SIG-M5 (cell line): ENCODE measurements around the gene CDH23.
A peak's percentile ranks its signal among the peaks of the same experiment; 100 is the strongest.
"Not testable (repeated sequence)": the region's sequence is repeated elsewhere in the genome, so short reads cannot be mapped to it uniquely, and the experiment has no call there.

Experiments used
- DNase-seq: peaks from one replicate; lab custom pipeline; 2025; lab: John Stamatoyannopoulos, UW

The CDH23 gene

DNA sequence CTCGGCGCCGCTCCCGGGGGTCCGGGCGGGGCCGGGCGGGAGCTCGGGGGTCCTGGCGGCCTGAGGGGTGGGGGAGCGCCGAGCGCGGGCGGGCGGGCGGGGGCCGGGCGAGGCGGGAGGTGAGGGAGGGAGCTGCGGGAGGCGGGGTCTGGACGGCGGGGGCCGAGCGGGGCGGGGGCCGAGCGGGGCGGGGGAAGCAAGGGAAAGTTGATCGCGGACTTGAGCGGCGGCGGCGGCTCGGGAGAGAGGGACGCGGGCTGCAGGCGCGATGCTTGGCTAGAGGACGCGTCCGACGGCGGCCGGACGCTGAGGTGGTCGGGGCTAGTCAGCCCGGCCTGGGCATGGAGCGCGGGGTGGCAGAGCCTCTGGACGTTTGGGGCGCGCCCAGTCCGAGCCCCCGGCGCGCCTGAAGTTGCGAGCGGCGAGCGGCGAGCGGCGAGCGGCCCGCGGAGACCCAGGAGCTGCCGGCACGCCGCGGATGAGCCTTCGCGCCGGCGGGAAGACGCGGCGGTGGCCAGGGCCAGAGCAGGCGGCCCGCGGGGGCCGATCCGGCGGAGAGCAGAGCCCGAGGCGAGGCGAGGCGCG, at the start of gene CDH23:
Gene CDH23 (plus strand): TSS at position 210 of the 585 bp plus-strand sequence. CDS start 42,912 bp downstream, outside the sequence.
- no peak for DNase-seq

DNA sequence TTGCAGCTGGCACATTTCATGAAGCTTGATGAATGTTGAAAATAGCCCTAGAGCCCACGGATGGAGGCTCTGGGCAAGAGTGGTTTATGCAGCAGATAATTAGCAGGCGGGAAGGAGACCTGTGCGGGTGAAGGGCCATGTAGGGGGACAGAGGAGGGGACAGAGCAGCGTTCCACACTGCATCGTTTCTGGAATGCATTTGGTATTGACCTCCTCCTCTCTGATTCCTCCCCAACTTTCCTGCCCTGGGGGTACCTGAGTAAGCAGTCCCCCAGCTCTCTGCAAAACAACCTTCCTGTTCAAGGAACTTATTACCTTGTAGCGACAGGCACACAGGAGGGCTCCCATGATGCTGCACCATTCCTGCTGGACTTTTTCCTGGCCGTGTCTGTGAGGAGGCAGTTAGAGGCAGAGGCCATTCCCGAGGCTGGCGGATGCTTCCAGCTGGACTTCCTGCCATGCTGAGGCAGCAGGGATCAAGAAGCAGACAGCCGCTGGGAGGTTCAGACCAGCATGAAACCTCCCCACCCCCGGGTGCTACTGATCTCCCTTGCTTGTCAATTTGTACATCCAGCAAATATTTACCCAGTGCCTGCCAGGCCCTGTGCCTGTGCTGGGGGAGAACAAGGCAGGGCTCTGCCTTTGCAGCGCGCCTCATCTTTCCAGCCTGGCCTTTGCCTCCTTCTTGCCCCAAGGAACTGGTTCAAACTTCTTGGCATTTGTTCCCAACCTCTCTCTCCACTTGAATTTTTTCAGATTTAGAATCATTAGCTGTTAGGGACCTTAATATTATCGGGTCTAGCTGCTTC, 48.9 kb upstream of the CDH23 start:
- DNase-seq: no peak

DNA sequence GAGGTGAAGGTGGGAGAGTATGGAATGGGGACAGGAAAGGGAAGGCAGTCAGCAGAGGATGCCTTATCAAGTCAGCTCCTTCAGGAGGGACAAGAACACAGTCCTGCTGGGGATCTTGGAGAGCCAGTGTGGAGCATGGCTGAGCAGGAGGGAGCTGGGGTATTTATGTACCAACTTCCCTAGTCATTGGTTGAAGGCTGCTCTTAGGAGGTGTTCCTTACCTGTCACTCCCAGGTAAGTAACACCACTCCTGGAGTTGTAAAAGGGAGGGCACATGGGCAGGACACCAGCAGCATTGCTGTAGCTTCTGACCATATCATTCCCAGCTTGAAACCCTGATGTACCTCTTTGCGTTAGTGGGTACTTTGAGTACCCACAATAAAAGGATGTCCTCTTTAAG, 47.9 kb upstream of the CDH23 start:
- DNase-seq: no peak

DNA sequence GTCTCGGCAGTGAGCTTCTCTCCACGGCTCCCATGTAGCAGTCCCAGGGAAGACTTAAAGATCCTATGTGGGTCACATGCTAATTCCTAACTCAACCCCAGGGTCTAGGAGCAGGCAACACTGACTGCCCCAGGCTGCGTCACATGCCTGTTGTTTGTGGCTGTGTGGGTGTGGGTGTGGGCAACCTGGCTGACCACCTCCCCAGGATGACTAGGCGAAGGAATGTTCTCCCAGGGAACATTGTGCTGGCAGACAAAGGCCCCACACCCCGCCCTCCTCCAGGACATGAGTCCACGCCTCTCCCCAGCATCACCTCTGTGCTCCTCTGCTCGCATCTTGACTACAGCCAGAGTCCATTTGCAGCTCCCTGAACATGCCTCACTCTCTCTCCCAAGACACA, 47.3 kb upstream of the CDH23 start:
- no peak for DNase-seq

DNA sequence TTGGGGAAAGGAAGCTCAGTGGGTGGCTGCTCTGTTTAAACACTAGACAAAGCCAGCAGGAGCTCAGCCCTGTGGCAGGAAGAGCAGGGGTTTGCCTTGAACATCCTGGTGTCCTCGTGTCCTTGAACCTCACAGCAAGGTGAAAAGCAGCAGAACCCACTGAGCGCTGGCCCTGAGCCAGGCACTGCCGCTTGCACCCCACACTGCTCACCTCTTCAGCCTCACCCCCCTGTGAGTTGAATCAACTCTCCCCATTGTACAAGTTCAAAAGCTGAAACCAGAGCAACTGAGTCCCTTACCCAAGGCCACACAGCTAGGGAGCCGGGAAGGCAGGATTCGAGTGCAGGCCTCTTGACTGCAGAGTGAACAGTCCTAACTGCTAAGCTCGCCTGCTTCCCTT, 45.6 kb upstream of the CDH23 start:
- no peak for DNase-seq

DNA sequence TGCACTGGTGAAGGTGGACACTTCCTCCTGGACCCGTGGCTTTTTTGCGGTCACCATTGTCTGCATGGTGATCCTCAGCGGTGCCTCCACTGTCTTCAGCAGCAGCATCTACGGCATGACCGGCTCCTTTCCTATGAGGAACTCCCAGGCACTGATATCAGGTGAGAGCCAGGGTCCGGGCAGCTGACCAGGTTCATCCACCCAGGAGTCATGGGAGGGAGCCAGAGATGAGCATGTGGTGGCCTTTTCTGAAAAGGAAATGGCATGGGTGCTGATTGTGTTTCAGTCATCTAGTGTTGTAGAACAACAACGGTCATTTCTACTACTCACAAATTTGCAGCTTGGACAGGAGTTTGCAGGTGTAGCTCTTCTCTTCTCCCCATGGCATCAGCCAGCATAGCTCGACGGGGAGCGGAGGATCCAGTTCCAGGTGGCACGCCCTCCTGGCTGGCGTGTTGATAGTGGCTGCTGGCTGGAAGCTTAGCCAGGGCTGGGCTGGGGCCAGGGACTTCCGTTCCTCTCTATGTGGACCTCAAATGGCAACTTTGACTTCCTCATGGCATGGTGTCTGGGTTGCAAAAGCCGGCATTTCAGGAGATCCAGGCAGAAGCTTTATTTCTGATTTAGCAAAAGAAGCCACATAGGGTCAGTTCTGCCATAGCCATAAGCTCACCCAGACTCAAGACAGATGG, 44.9 kb upstream of the CDH23 start:
- DNase-seq: no peak

DNA sequence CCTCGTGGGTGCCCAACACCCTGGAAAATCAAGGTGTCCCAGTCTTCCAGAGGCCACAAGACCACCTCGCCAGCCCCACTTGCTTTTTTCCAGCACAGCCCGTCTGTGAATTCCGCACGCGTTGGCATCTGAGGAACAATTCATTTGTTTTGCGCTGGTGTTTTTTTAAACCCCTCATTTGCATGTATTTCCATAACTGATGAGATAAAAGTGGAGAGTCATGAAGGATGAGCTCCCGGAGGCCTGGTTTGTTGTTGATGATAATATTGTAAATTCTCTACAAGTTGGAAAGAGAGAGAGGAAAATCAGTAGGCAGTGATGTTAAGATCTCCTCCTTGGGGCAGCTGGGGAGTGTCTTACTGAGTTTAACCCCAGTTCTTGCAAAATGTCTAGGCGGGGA, 43.1 kb upstream of the CDH23 start:
- DNase-seq: no peak

DNA sequence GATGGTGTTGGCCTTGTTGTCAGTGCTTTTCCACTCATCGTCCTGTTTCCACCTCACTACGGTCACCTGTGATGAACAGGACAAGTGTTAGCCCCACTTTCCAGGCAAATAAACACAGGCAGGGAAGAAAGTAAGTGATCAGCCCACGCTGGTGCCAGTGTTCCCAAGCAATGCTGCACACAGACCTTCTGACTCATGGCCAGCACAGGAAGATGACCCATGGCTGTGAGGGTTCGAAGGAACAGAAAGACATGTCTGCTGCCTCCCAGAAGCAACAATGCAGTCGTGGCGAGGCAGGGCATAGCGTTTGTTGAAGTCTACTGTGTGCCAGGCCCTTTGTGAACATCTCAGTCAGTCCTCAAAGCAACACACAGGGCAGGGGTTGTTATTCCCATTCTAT, 41.9 kb upstream of the CDH23 start:
- no peak for DNase-seq

DNA sequence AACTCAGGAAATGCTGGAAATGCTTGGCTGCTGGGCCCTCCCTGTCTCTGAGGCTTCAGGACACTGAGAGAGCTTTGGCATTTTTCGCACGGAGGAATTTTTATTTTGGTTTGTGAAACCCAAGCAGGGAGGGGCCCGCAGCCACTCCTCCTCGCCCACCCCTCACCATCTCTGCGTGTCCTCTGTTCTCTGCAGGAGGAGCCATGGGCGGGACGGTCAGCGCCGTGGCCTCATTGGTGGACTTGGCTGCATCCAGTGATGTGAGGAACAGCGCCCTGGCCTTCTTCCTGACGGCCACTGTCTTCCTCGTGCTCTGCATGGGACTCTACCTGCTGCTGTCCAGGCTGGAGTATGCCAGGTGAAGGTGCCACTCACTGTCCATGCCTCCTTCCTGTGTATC, 40.8 kb upstream of the CDH23 start:
- DNase-seq: no peak

DNA sequence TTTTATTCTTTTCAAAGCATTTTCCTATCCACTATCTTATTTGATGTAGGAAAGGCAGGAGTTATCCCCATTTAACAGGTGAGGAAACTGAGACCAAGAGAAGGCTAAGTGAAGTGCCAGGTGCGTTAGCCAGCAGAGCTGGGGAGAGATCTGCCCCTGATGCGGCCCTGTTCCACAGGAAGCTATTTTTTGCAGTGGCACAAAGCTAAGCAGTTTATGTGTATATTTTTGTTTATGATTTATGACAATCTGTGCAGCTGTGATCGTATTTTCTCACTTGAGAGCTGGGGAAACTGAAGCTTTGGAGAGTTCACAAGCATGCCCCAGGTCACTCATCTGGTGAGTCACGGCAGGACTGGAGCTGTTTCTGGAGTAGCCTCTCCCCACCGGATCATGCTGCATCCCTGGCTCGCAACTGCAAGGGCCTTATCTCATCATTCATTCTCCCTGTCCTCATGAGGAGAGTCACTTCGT, 38.9 kb upstream of the CDH23 start:
- DNase-seq: no peak

DNA sequence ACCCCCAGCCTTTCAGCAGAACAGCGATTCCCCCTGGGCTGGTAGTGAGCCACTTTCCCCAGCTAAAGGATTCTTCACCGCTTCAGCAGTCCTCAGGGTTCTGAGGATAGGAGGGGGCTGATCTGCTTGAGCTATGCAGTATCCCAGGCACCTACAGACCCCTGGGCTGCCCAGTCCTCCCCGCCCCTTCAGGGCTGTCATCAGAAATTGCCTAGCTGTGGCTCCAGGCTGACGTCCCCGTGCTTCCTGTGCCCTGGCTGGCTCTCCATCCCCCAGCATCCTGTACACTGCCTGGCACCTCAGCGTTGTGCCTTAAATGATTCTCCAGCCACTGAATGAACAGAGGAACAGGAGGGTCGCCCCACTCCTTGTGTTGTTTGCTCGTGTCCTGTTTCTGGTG, 38.4 kb upstream of the CDH23 start:
- no peak for DNase-seq

DNA sequence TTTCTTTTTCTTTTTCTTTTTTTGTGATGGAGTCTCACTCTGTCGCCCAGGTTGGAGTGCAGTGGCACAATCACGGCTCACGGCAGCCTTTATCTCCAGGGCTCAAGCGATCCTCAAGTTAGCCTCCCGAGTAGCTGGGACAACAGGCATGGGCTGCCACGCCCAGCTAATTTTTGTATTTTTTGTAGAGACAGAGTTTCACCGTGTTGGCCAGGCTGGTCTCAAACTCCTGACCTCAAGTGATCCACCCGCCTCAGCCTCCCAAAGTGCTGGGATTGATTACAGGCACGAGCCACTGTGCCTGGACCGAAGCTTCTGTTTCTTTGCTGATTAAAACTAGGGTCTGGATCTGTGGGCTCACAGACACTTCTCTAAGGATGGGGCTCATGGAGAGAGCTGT, 37.8 kb upstream of the CDH23 start:
- not testable (repeated sequence) for DNase-seq

DNA sequence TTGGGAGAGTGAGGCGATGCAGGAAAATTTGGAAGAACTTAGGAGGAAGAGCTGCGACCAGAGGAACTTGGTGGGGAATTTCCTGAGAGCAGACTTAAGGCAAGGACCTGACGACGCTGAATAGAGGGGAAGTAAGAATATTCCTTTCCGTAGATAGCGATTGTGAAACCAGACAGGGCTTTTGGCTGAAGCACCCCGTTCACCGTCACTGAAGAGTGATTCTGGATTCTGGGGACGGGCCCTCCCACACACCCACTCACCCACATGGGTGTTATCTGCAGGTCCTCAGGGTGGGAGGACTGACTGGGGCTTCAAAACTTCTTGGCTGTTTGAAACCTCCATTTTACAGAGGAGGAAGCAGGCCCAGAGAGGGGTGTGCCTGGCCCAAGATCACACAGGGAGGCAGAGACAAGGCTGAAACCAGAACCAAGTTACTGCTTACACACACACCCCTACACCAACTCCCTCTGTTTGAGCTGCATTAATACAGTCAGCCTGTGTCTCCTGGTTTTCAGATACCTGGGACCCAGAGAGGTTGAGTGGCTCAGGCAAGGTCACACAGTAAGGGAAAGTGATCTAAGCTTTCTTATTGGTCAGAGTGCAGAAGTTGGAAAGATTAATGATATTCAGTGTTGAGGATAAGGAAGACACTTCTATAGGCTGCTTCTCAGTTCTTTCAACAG, 37.2 kb upstream of the CDH23 start:
- DNase-seq: peak; percentile 16

DNA sequence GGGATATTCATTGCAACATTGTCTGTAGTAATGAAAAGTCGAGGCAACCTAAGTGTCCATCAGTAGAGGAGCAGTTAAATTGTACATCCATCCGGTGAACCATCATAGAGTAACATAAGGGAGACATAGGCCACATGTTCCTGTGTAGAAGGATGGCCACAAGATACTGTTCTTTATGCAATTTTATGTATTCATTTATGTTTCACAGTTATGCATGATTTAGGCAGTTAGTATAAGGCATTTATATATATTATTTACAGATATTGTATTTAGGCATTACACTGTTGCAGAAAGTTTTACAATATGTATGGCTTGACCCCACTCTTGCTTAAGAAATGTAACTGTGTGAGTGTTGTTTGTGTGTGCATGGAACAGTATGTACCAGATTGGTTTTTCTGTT, 36.0 kb upstream of the CDH23 start:
- DNase-seq: no peak

DNA sequence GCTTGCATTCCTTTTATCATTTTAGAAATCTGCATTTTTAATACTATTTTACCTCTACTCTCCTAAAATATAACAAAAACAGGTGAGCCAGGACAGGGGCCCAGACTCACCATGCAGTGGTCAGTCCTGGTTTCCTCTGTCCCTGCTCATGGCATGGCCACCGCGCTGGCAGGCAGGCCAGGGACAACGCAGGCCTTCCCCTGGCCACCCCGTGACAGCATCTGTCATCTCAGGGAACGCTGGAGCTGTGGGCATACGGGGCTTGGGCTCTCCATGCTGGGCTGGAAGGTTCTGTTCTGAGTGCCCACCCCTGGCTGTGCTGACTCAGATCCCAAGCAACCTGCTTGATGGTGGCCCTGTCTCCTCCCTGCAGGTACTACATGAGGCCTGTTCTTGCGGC, 35.1 kb upstream of the CDH23 start:
- DNase-seq: no peak

DNA sequence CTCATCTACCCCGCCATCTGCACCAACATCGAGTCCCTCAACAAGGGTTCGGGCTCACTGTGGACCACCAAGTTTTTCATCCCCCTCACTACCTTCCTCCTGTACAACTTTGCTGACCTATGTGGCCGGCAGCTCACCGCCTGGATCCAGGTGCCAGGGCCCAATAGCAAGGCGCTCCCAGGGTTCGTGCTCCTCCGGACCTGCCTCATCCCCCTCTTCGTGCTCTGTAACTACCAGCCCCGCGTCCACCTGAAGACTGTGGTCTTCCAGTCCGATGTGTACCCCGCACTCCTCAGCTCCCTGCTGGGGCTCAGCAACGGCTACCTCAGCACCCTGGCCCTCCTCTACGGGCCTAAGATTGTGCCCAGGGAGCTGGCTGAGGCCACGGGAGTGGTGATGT, 34.6 kb upstream of the CDH23 start:
- no peak for DNase-seq

DNA sequence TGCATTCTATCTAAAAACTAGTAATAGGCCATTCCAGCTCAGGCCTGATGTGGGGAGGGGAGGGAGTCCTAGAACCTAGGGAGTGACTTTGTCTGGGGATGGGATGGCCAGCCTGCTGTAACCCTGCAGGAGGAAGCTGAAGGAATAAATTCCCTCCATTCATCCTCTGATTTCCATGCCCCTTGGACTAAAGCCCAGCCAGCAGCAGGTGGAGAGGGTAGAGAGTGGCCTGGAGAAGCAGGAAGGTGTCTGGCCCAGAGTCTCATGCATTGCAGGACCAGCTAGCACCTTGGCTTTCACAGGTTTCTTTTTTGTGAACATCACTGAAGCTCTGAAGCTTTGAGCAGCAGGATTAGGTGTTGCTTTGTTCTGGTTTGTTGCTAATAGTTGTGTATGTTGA, 32.8 kb upstream of the CDH23 start:
- DNase-seq: no peak

DNA sequence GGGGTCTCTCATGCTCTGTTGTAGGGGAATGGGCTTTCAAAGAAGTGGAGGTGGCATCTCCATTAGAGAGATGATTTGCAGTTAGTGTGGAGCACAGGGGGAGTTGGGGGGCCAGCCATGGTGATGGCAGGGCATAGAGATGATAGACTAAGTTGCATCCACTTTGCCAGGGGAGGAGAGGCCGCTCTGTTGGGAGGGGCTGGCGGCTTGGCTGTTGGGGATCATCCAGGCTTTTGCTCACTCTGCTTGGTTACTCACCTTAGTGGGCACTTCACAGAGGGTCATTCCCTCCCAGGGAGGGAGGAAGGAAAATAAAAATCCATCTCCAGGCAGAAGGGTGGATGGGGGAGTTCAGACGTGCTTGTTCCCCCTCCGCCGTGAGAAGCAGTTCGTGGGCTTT, 31.4 kb upstream of the CDH23 start:
- no peak for DNase-seq

DNA sequence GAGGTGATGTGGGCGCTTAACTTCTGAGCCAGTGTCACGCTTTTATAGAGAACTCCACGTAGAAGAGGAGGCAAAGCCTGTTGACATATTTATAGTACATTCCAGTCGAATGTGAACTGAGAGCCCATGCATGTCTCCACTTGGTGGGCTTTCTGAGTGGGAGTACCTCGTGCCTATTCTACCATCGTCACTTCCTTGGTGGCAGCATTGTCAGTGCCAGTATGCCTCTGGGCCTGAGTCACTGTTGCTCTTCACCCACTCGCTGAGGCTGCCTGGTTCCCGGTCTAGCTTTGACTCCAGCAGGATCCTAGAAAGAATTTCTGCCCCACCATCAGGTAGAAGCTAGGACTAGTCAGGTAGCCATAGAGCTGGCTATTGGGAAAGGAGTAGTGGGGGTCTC, 30.0 kb upstream of the CDH23 start:
- no peak for DNase-seq

DNA sequence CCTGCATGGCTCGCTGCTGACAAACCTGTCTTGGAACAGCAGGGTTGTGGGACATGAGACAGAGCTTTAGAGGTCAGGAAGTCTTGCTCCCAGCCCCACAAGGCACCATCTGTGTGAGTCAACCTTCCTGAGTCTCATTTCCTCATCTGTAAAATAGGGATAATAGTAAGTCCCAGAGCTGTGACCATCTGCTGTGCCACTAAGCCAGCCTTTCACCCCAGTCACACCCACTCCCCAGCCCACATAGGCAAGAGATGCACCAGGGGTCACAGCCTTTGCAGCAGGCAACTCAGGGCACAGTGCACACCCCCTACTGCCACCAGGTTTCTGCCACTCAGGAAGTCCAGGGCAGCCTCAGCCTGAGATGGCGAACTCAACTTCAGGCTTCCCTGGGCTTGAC, 29.4 kb upstream of the CDH23 start:
- DNase-seq: no peak

DNA sequence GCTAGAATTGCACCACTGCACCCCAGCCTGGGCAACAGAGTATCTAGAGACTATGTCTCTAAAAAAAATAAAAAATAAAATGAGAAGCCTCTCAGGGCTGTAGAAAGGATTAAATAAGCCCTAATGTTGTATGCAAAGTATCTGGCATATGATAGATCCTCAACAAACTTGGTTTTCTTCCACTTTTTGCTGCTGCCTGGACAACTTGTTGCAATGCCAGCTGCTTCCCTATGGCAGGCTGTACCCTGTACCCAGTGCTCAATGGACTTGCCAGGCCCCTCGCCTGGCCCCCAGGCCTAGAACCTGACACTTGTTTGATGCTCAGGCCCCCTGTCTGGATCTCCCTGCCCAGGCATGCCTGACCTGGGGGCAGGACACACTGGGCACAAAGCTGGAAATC, 28.5 kb upstream of the CDH23 start:
- no peak for DNase-seq

DNA sequence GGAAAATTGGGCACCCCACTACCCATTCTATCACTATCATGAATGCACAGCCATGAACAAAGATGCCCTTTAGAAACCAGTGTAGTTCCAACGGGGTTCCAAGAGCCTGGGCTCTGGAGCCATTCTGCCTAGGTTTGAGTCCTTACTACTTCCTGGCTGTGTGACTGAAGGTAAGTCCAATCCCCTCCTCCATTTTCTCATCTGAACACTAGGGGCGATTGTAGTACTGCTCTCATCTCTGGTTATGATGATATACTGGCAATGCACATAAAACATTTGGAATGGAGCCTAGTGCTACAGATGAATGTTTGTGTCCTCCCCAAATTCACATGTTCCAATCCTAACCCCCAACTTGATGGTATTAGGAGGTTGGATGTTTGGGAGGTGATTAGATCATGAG, 28.1 kb upstream of the CDH23 start:
- no peak for DNase-seq

DNA sequence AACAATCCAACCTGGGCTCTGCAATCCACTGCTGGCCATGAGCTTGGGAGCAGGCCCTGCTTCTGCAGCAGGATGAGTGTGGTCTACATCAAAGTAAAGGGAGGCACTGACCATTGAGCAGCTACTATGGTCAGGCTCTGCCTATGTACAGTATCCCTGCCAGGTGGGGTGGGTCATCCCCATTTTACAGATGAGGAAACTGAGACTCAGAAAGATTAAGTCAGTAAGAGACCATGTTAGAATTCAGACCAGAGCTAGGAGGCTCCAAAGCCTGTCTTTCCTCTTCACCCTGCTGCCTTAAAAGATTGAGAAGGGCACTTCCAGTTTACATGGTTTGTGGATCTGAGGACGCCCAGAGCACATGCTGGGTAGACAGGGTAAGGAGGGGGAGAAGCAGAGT, 27.1 kb upstream of the CDH23 start:
- DNase-seq: no peak
